NB4 (cell line): ENCODE results near the gene MDN1.

ENCODE experiments used
- MYC ChIP-seq: IDR thresholded peaks from 2 replicates; pipeline ENCODE4 v1.6.1; 2011; ENCODE audit warnings: low read depth, low read length
- POLR2A ChIP-seq: IDR thresholded peaks from 2 replicates; pipeline ENCODE4 v1.6.1; 2011; ENCODE audit warnings: mild to moderate bottlenecking; ENCODE audit not compliant: insufficient read length; ENCODE audit errors: extremely low read depth
- TF ChIP-seq, protein P1 (sequence below): IDR thresholded peaks from one replicate; pipeline ENCODE4 v1.5.1; 2012; ENCODE audit warnings: low read depth, low read length
- TF ChIP-seq, protein P2 (sequence below): IDR thresholded peaks from 2 replicates; pipeline ENCODE4 v1.6.1; 2011; ENCODE audit warnings: low read depth, low read length

DNA sequence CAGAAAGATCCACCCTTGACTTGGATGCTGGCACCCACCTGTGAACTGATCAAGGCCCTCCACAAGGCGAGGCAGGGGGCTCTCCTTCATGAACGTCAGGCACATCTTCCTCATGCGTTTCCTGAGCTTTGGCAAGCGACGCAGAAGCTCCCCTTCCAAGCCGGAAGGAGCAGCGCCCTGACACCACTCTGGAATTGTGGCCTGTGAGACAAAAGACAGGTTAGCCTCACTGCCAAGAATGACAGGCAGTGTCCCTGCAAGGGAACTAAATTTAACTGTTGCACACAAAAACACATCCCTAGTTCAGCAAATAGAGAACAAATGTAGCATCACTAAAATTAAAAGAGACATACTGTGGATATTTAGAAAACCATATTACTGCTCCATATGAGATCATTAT, 139.0 kb downstream of the MDN1 start:
- TF ChIP-seq, protein P1, sequence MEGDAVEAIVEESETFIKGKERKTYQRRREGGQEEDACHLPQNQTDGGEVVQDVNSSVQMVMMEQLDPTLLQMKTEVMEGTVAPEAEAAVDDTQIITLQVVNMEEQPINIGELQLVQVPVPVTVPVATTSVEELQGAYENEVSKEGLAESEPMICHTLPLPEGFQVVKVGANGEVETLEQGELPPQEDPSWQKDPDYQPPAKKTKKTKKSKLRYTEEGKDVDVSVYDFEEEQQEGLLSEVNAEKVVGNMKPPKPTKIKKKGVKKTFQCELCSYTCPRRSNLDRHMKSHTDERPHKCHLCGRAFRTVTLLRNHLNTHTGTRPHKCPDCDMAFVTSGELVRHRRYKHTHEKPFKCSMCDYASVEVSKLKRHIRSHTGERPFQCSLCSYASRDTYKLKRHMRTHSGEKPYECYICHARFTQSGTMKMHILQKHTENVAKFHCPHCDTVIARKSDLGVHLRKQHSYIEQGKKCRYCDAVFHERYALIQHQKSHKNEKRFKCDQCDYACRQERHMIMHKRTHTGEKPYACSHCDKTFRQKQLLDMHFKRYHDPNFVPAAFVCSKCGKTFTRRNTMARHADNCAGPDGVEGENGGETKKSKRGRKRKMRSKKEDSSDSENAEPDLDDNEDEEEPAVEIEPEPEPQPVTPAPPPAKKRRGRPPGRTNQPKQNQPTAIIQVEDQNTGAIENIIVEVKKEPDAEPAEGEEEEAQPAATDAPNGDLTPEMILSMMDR: no peak
- TF ChIP-seq POLR2A (no peak), MYC (no peak)
- TF ChIP-seq, protein P2, sequence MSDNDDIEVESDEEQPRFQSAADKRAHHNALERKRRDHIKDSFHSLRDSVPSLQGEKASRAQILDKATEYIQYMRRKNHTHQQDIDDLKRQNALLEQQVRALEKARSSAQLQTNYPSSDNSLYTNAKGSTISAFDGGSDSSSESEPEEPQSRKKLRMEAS: no peak
